Panc1 (cell line): ENCODE results near the gene POFUT2. TPM values are rescaled to one million over a fixed set of nuclear protein-coding genes. Genes with fewer than 3 reads are reported as not detected.

Source experiments
- ATAC-seq: fragments of 200-7000 bp; cut with Tn5 transposase; 2 replicates; pipeline ENCODE4 v1.9.1; 2020; ENCODE audit warnings: mild to moderate bottlenecking, moderate library complexity
- BruUV-seq: library from RNA; stranded (reverse); fragments of 400-500 nt; replicated peaks from 2 replicates; lab custom pipeline; 2021; lab: Mats Ljungman, UMichigan
- CTCF ChIA-PET: fragments of 300-600 bp; sonication (Branson Sonifier 250); formaldehyde crosslinking; loops from one replicate; lab custom pipeline; 2022; ENCODE audit warnings: antibody characterized with exemption; lab: Charles Lee
- POLR2A ChIA-PET: fragments of 300-600 bp; sonication (Branson Sonifier 250); formaldehyde crosslinking; loops from one replicate; lab custom pipeline; 2022; ENCODE audit warnings: antibody characterized with exemption; lab: Charles Lee
- DNase-seq: peaks from one replicate; pipeline ENCODE4 v3.0.0-alpha.2; 2010; ENCODE audit warnings: low read depth, low spot score
- H3K27ac ChIP-seq: 2 replicates; pipeline ENCODE4 v1.5.1; 2011; ENCODE audit warnings: mild to moderate bottlenecking, low read length, inconsistent platforms
- H3K27me3 ChIP-seq: fragments of 200-500 bp; sonication (Bioruptor generic); 2 replicates; pipeline ENCODE4 v1.6.0; 2014; ENCODE audit warnings: low read length, inconsistent platforms; ENCODE audit not compliant: control insufficient read depth, insufficient read depth
- H3K36me3 ChIP-seq: fragments of 200-500 bp; sonication (Bioruptor generic); 2 replicates; pipeline ENCODE4 v1.5.1; 2014; ENCODE audit warnings: inconsistent platforms, mild to moderate bottlenecking, low read length, moderate library complexity; ENCODE audit not compliant: control insufficient read depth, insufficient read depth
- H3K4me1 ChIP-seq: 2 replicates; pipeline ENCODE4 v1.5.1; 2011; ENCODE audit warnings: inconsistent platforms, mild to moderate bottlenecking, low read length, moderate library complexity; ENCODE audit not compliant: control insufficient read depth, insufficient read depth
- H3K4me3 ChIP-seq, 2 experiments: 2 replicates each; pipeline ENCODE4 v1.5.1; 2011 to 2012; ENCODE audit warnings: low read depth in 2 of 2, low read length in 2 of 2, mild to moderate bottlenecking in 2 of 2, inconsistent platforms in 1 of 2, moderate library complexity in 1 of 2
- H3K9me3 ChIP-seq: fragments of 200-500 bp; sonication (Bioruptor generic); 2 replicates; pipeline ENCODE4 v1.5.1; 2014; ENCODE audit warnings: low read depth, mild to moderate bottlenecking, inconsistent platforms, low read length, moderate library complexity; ENCODE audit not compliant: control insufficient read depth, insufficient read depth
- CTCF ChIP-seq: fragments of 450-650 bp; IDR thresholded peaks from 2 replicates; pipeline ENCODE4 v1.5.1; 2017; ENCODE audit warnings: mild to moderate bottlenecking
- POLR2AphosphoS5 ChIP-seq: IDR thresholded peaks from 2 replicates; pipeline ENCODE4 v1.6.1; 2012; ENCODE audit warnings: mild to moderate bottlenecking, low read depth, low read length, moderate library complexity
- REST ChIP-seq, 2 experiments: IDR thresholded peaks; 2 replicates each; pipeline ENCODE4 v1.6.1; 2011 to 2012; ENCODE audit warnings: low read depth in 2 of 2, control low read depth in 1 of 2, low read length in 1 of 2, mild to moderate bottlenecking in 1 of 2, moderate library complexity in 1 of 2; ENCODE audit not compliant: insufficient read depth in 1 of 2
- SIN3A ChIP-seq: IDR thresholded peaks from 2 replicates; pipeline ENCODE4 v1.6.1; 2012; ENCODE audit warnings: low read depth, mild to moderate bottlenecking, low read length, moderate library complexity, borderline replicate concordance; ENCODE audit not compliant: insufficient read depth
- TCF7L2 ChIP-seq: IDR thresholded peaks from 2 replicates; pipeline ENCODE4 v1.6.1; 2011; ENCODE audit warnings: mild to moderate bottlenecking, low read depth, low read length, inconsistent platforms
- in situ Hi-C: cut with HindIII; loops from 2 replicates; pipeline ENCODE4 v1.10.0; 2016; ENCODE audit warnings: low sequenced_read_pairs, low pct_unique_long_range_greater_than_20kb
- intact Hi-C: fragments of 100-400 bp; cut with micrococcal nuclease; formaldehyde crosslinking; loops from one replicate; pipeline ENCODE4 v1.10.0; 2022; ENCODE audit not compliant: unreplicated experiment
- total RNA-seq: library from RNA; stranded (reverse); gene quantifications from one replicate; pipeline ENCODE4 v1.2.1, GENCODE V29; 2021; ENCODE audit not compliant: unreplicated experiment

The POFUT2 gene
- total RNA-seq, 1 experiment from 2014 or later: 59.6 TPM

GRCh38 chr21:45283611-45284455 is 3.9 kb downstream of the POFUT2 start:
- POLR2A ChIA-PET: no interaction called here
- Histone ChIP-seq H3K4me3 (no peak overlapping the region), H3K27ac (no peak overlapping the region), H3K27me3 (no peaks in the 10 kb centered on the region), H3K4me1 (peaks cover 6% of the 10 kb centered on the region), H3K9me3 (no peaks in the 10 kb centered on the region), H3K36me3 (peaks cover 7% of the 10 kb centered on the region)
- ATAC-seq (no peak), DNase-seq (no peak)
- CTCF ChIA-PET: interaction anchor here (0.6 kb wide), 1 partner anchor 36 kb away, joined by 3 read pairs; no protein-coding TSS in a partner anchor
- in situ Hi-C loops (no loop called here), intact Hi-C loops (no loop called here)
- TF ChIP-seq POLR2AphosphoS5 (no peak), CTCF (no peak), SIN3A (no peak), REST (IDR thresholded peaks at IDR 0.05; ENCODE audit: insufficient read depth in 1 of 2, low read depth in 2 of 2, low read length in 1 of 2) (no peak), TCF7L2 (no peak)
- BruUV-seq: no TSS peak

DNA sequence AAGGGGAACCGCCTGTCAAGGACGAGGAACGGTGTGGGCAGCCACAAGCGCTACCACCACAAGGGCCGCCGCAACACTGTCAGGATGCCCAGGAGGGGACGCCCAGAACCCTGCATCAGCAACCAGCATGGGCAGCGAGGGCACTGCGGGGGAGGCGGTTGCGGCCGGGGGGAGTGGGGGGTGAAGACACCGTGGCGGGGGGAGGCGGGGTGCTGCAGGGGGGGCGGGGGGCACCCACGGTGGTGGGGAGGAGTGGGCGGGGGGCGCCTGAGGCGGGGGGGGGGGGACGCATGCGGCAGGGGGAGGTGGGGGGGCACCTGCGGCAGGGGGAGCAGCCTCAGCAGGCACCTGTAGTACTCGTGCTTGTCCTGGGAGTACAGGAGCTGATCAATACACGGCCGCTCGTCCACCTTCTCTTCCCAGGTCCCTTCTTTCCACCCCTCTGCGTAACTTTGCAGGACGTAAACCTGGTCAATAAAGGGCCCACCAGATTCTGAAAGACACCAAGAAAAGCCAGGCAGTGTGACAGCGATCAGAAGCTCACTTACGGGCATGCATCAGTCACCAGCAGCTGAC is 4.6 kb downstream of the POFUT2 start:
- no peak overlapping the region for H3K27ac ChIP-seq
- ATAC-seq (no peak), DNase-seq (no peak)
- intact Hi-C loops (no loop called here), in situ Hi-C loops (no loop called here)
- H3K9me3 ChIP-seq: no peaks in the 10 kb centered on the region
- no peak overlapping the region for H3K4me3 ChIP-seq
- no TSS peak for BruUV-seq
- POLR2A ChIA-PET: no interaction called here
- H3K27me3 ChIP-seq: no peaks in the 10 kb centered on the region
- H3K36me3 ChIP-seq: peaks cover 7% of the 10 kb centered on the region
- no peak for TF ChIP-seq CTCF
- no peak for TF ChIP-seq REST (IDR thresholded peaks at IDR 0.05; ENCODE audit: insufficient read depth in 1 of 2, low read depth in 2 of 2, low read length in 1 of 2)
- TF ChIP-seq SIN3A: no peak
- TF ChIP-seq TCF7L2: no peak
- TF ChIP-seq POLR2AphosphoS5: no peak
- peaks cover 5% of the 10 kb centered on the region for H3K4me1 ChIP-seq
- CTCF ChIA-PET: no interaction called here
